Calu3 (cell line): ENCODE results near the gene ZNF324B. TPM values are rescaled to one million over a fixed set of nuclear protein-coding genes. Genes with fewer than 3 reads are reported as not detected.

Experiments used
- BruUV-seq: library from RNA; stranded (reverse); fragments of 400-500 nt; replicated peaks from 2 replicates; lab custom pipeline; 2021; lab: Mats Ljungman, UMichigan
- CTCF ChIA-PET: fragments of 300-600 bp; sonication (Branson Sonifier 250); formaldehyde crosslinking; loops from one replicate; lab custom pipeline; 2022; ENCODE audit warnings: antibody characterized with exemption; lab: Charles Lee
- DNase-seq: peaks from one replicate; pipeline ENCODE4 v3.0.0; 2022
- H3K27ac Mint-ChIP-seq: one replicate; pipeline ENCODE4 v1.8.0; 2022; ENCODE audit warnings: mixed read lengths; ENCODE audit not compliant: unreplicated experiment
- H3K27me3 Mint-ChIP-seq: one replicate; pipeline ENCODE4 v1.8.0; 2022; ENCODE audit warnings: mixed read lengths; ENCODE audit not compliant: unreplicated experiment
- H3K36me3 Mint-ChIP-seq: one replicate; pipeline ENCODE4 v1.8.0; 2022; ENCODE audit warnings: mild to moderate bottlenecking, moderate library complexity, mixed read lengths; ENCODE audit not compliant: insufficient read depth, unreplicated experiment
- H3K4me1 Mint-ChIP-seq: one replicate; pipeline ENCODE4 v1.8.0; 2022; ENCODE audit warnings: mild to moderate bottlenecking, low read depth, mixed read lengths; ENCODE audit not compliant: unreplicated experiment
- H3K4me3 Mint-ChIP-seq: one replicate; pipeline ENCODE4 v1.8.0; 2022; ENCODE audit warnings: mild to moderate bottlenecking, low read depth, moderate library complexity, mixed read lengths; ENCODE audit not compliant: unreplicated experiment
- H3K9me3 Mint-ChIP-seq: one replicate; pipeline ENCODE4 v1.8.0; 2022; ENCODE audit warnings: low read depth, mixed read lengths; ENCODE audit not compliant: unreplicated experiment
- intact Hi-C: fragments of 100-400 bp; cut with micrococcal nuclease; formaldehyde crosslinking; loops from one replicate; pipeline ENCODE4 v1.10.0; 2022; ENCODE audit not compliant: unreplicated experiment
- total RNA-seq: library from RNA; stranded (reverse); gene quantifications from 2 replicates; pipeline ENCODE4 v1.2.3, GENCODE V29; 2022
- TF ChIP-seq, protein P1 (sequence below): fragments of 200-600 bp; IDR thresholded peaks from one replicate; pipeline ENCODE4 v1.8.0; 2022; ENCODE audit warnings: antibody characterized with exemption; ENCODE audit not compliant: unreplicated experiment

ZNF324B gene
- total RNA-seq, 1 experiment from 2014 or later: 13.7 TPM

DNA sequence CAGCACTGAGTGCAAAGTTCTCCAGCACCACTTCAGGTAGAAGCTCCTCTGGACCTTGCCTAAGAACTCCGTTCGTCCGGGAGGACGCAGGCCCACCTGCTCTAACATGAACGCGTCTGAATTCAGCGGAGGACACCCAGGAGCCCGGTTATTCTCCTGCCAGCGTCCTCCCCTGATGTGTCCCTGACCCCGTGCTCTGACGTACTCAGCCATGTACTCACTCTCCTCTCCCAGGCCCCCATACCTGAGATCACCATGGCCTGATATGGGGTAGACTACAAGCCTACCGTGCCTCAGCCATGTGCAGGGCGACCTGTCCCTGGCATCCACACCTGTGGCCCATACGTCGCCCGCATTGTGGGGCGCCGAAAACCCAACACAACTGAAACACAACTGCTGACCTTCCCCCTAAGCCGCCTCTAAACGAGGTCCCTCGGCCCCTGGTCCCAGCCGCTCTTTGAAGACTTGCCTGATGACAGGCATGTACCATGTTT is 43.7 kb upstream of the ZNF324B start:
- H3K27me3 Mint-ChIP-seq: no peaks in the 10 kb centered on the region
- H3K27ac Mint-ChIP-seq: peak overlapping the region; percentile 92
- TF ChIP-seq, protein P1, sequence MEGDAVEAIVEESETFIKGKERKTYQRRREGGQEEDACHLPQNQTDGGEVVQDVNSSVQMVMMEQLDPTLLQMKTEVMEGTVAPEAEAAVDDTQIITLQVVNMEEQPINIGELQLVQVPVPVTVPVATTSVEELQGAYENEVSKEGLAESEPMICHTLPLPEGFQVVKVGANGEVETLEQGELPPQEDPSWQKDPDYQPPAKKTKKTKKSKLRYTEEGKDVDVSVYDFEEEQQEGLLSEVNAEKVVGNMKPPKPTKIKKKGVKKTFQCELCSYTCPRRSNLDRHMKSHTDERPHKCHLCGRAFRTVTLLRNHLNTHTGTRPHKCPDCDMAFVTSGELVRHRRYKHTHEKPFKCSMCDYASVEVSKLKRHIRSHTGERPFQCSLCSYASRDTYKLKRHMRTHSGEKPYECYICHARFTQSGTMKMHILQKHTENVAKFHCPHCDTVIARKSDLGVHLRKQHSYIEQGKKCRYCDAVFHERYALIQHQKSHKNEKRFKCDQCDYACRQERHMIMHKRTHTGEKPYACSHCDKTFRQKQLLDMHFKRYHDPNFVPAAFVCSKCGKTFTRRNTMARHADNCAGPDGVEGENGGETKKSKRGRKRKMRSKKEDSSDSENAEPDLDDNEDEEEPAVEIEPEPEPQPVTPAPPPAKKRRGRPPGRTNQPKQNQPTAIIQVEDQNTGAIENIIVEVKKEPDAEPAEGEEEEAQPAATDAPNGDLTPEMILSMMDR: no peak
- H3K9me3 Mint-ChIP-seq: no peaks in the 10 kb centered on the region
- peak; percentile 21 for DNase-seq
- BruUV-seq: TSS peak; percentile 82
- H3K4me3 Mint-ChIP-seq: peak overlapping the region; percentile 83
- CTCF ChIA-PET: no interaction called here
- peaks cover 36% of the 10 kb centered on the region for H3K4me1 Mint-ChIP-seq
- H3K36me3 Mint-ChIP-seq: peaks cover 35% of the 10 kb centered on the region
- intact Hi-C loops: loop anchor here (5.0 to 10.0 kb wide), 2 partner anchors 45 to 223 kb away; partner anchors contain the start of genes ZNF274 and ZNF324B

DNA sequence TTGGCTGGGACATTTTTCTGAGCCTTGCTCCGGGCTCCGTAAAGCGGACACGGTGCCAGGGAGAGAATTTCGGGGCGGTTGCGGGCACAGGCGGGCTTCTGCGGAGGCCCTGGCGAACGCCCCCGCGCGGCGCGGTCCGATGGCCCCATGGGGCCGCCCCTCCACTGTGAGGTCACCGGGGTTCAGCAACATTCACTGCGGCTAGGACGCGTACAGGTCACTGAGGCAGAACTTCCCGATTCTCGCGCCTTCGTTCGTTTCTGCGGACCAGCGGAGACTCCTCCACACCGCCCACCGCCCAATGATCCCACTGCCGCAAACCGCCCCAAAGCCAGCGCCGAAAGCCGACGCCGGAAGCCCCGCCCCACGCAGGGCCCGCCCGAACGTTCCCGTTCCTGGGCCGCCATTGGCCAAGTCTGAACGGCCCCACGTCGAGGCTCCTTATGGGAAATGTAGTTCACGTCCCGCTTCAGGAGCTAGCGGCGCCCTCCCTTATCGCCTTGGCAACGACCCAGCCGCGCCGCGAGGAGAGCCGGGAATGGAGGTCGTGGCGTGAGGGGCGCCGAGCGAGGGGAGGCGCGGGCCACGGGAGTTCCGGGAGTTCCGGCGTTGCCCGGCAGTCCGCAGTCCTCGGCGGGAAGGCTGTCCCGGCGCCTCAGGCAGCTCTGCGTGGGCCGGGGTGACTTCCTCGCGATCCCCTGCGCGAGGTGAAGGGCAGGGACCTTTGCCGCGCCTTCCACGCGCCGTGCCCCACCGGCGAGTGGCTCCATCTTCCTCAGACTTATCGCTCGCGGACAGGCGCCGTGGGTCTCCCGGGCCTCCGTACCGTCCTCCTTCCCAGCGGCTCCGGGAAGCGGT is 43.0 kb upstream of the ZNF324B start, which contains the start of gene ZNF584:
TSS of gene ZNF584 (plus strand) at position 498 of the 858 bp plus-strand sequence. CDS start 499 bp downstream, outside the sequence.
- CTCF ChIA-PET: interaction anchor here (0.7 to 0.8 kb wide), 2 partner anchors 58 to 106 kb away, joined by 3 read pairs; no protein-coding TSS in a partner anchor
- no peaks in the 10 kb centered on the region for H3K27me3 Mint-ChIP-seq
- intact Hi-C loops: loop anchor here (5.0 to 10.0 kb wide), 2 partner anchors 44 to 224 kb away; partner anchors contain the start of genes ZNF274 and ZNF324B
- peaks cover 36% of the 10 kb centered on the region for H3K4me1 Mint-ChIP-seq
- DNase-seq: peak; percentile 97
- H3K36me3 Mint-ChIP-seq: peaks cover 41% of the 10 kb centered on the region
- H3K9me3 Mint-ChIP-seq: no peaks in the 10 kb centered on the region
- peak within 1 kb of the TSS; percentile 92 for H3K27ac Mint-ChIP-seq
- H3K4me3 Mint-ChIP-seq: peak within 1 kb of the TSS; percentile 83
- BruUV-seq: no TSS peak
- TF ChIP-seq, protein P1: no peak

DNA sequence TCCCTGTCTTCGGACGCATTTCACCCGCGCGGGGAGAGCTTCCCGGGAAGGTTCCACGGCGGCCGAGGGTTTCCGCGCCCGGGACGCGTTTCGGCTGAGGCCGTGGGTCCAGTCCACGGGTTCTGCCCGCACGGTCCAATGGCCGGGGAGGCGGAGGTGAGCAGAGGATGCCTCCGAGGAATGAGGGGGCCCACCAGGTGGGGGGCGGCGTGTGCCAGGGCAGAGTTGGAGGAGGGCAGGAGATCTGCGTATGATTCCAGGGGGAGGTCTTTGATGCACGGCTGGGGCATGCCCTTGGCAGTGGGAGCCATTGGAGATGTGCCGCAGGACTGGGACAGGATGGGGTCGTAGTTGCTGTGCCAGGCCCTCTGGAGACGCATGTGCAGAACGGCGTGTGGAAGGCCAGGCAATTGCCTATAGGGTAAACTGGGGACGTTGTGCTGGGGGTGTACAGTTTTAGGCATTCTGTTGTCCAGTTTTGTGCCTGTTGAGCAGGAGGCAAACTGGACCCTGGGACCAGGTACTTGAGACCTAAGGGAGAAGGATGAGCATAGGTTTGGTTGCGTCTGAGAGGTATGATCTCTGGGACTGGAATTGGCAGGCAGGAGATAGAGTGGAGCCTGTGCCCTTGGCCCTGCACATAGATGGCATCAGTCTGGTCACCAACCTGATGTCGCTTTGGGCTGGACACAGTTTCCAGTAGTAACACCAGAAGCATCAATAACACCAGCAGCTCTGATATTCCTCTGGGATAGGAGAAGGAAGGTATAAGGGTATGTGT is 42.2 kb upstream of the ZNF324B start:
- Mint-ChIP-seq H3K27ac (peak overlapping the region; percentile 92), H3K9me3 (no peaks in the 10 kb centered on the region), H3K36me3 (peaks cover 35% of the 10 kb centered on the region), H3K27me3 (no peaks in the 10 kb centered on the region), H3K4me3 (peak overlapping the region; percentile 83), H3K4me1 (peaks cover 30% of the 10 kb centered on the region)
- TF ChIP-seq, protein P1: no peak
- peak; percentile 52 for DNase-seq
- intact Hi-C loops: loop anchor here (5.0 to 10.0 kb wide), 2 partner anchors 43 to 224 kb away; partner anchors contain the start of genes ZNF274 and ZNF324B
- CTCF ChIA-PET: interaction anchor here (0.7 to 0.8 kb wide), 2 partner anchors 57 to 105 kb away, joined by 3 read pairs; no protein-coding TSS in a partner anchor
- BruUV-seq: no TSS peak

GRCh38 chr19:58416604-58417003 is 34.8 kb upstream of the ZNF324B start:
- H3K36me3 Mint-ChIP-seq: peaks cover 33% of the 10 kb centered on the region
- H3K27ac Mint-ChIP-seq: no peak overlapping the region
- H3K9me3 Mint-ChIP-seq: peaks cover 6% of the 10 kb centered on the region
- intact Hi-C loops: no loop called here
- BruUV-seq: no TSS peak
- TF ChIP-seq, protein P1: no peak
- H3K4me3 Mint-ChIP-seq: no peak overlapping the region
- CTCF ChIA-PET: no interaction called here
- no peak for DNase-seq
- H3K4me1 Mint-ChIP-seq: no peaks in the 10 kb centered on the region
- H3K27me3 Mint-ChIP-seq: no peaks in the 10 kb centered on the region
